ENCODE data around the gene OSBPL9. TPM values are rescaled to one million over a fixed set of nuclear protein-coding genes. Genes with fewer than 3 reads are reported as not detected.
"Not testable (repeated sequence)": the region's sequence is repeated elsewhere in the genome, so short reads cannot be mapped to it uniquely, and the experiment has no call there.

OSBPL9 gene
- total RNA-seq, 1 donor from 2014 or later: 48.7 TPM

DNA sequence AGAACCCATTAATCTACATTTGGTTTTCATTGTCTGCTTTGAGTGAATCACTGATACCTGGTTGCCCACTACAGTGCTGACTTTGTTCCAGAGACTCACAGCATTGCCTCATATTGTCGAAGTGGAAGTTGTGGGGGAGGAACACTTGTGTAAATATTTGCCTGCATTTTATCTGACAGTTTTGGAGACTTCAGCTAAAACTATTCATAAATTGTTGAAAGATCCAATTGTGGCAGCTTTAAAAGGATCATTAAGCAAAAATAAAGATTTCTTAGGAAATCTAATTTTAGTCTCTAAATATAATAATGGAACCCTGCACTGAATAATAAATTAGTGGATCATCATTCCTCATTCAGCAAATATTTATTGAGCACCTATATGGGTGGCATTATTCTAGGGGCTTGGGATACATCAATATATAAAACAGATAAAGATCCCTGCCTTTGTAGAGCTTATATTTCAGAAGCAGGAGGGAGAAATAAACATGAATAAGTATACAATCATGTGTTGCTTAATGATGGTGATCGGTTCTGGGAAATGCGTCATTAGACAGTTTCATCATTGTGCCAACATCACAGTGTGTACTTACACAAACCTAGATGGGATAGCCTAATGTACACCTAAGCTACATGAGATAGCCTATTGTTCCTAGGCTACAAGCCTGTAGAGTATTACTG lies 73.5 kb downstream of the OSBPL9 start:
- intact Hi-C loops (cut with DNase I): loop anchor here (5.0 kb wide), 1 partner anchor 37 kb away; no protein-coding TSS in a partner anchor
- DNase-seq (ENCODE audit: low spot score): no peak

DNA sequence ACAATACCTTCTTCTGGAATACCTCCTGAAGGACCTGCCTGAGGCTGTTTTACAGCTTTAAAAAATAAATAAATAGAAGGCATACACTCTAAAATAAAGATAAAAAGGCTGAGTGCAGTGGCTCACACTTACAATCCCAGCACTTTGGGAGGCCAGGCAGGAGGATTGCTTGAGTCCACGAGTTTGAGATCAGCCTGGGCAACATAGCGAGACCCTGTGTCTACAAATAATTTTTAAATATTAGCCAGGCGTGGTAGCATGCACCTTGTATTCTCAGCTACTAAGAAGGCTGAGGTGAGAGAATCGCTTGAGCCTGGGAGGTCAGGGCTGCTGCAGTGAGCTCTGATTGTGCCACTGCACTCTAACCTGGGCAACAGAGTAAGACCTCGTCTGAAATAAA lies 75.0 kb downstream of the OSBPL9 start:
- no peak for DNase-seq (ENCODE audit: low spot score)
- intact Hi-C loops (cut with DNase I): loop anchor here (5.0 kb wide), 1 partner anchor 35 kb away; no protein-coding TSS in a partner anchor

DNA sequence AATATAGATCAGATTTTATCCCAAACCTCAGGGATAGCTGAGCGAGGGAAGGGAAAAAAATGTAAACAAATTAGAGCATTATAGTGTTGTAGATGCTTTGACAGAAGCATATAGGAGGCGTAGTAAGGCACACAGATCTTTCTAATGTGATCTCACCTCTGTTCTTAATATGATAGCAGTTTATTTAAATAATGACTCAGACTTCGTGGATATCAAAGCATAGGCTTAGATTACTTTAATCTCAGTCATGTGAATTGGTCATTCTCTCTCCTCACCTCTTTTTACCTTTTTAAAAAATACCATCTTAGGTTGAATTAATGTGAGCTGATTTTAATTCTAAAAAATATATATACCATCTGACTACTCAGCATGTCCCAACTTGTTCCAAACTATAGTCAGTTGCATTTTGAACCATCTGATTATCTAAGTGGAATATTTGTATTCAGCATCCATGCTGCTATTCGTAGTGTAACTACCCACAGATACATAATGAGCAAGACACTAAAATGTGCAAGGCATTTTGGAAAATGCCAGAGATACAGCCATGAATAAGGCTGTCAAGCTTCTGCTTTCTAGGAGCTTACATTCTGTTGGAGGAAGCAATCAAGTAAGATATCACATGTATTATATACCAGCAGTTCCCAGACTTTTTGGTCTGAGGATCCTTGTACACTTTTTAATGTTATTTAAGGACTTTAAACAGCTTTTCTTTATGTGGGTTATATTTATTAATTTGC lies 76.7 kb downstream of the OSBPL9 start:
- intact Hi-C loops (cut with DNase I): loop anchor here (5.0 kb wide), 1 partner anchor 34 kb away; no protein-coding TSS in a partner anchor
- DNase-seq (ENCODE audit: low spot score): no peak

DNA sequence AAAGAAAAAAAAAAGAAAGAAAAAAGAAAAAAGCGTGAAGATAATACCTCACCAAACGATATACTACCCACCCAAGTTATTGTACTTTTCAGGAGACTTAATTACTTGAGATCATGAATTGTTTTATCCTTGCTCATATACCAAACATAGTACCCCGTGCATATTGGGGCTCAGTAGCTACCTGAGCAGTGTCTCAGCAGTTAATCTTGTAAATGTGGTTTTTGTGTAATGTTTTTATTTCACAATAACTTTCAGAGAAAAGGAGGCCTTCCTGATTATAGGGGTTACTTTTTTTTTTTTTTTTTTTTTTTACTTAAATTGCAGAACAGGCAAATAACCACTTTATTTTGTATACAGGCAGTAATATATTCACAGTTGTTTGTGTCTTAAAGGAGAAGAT lies 80.3 kb downstream of the OSBPL9 start:
- intact Hi-C loops (cut with DNase I): no loop called here
- DNase-seq (ENCODE audit: low spot score): no peak

DNA sequence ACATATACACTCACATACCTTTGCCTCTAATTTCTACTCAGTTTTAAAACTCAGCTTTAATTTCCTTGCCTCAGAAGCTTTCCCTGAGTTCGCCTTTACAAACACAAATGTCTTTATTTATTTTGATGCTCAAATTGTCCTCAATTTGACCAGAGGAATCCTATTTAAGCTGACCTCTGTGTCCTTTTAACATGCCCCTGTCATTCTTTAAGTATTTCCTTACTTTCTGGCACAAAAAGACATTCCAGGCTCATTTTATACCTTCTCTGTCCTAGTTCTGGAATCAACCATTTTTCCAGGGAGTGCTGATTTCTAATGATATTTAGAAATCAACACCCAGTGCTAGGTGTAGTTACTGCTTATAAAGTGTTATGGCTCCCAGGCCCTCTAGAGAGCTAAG lies 82.5 kb downstream of the OSBPL9 start:
- DNase-seq (ENCODE audit: low spot score): no peak
- intact Hi-C loops (cut with DNase I): no loop called here

DNA sequence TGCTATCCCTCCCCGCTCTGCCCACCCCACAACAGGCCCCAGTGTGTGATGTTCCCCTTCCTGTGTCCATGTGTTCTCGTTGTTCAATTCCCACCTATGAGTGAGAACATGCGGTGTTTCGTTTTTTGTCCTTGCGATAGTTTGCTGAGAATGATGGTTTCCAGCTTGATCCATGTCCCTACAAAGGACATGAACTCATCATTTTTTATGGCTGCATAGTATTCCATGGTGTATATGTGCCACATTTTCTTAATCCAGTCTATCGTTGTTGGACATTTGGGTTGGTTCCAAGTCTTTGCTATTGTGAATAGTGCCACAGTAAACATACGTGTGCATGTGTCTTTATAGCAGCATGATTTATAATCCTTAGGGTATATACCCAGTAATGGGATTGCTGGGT lies 84.9 kb downstream of the OSBPL9 start:
- DNase-seq (ENCODE audit: low spot score); intact Hi-C loops (cut with DNase I): not testable (repeated sequence)

DNA sequence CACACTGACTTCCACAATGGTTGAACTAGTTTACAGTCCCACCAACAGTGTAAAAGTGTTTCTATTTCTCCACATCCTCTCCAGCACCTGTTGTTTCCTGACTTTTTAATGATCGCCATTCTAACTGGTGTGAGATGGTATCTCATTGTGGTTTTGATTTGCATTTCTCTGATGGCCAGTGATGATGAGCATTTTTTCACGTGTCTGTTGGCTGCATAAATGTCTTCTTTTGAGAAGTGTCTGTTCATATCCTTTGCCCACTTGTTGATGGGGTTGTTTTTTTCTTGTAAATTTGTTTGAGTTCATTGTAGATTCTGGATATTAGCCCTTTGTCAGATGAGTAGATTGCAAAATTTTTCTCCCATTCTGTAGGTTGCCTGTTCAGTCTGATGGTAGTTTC lies 85.3 kb downstream of the OSBPL9 start:
- DNase-seq (ENCODE audit: low spot score); intact Hi-C loops (cut with DNase I): not testable (repeated sequence)

DNA sequence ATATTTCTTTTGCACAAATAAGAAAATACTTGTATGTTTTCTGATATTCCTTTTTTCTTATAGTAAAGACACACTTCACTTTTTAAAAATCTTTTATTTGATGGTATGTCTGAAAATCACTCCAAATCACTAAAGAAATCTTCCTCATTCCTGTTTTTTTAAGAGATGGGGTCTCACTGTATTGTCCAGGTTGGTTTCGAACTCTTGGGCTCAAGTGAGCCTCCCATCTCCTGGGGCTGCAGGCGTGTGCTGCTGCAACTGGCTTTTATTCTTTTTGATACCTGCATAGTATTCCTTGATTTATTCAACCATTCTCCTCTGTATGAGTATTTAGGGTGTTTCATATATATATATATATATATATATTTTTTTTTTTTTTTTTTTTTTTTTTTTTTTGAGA lies 88.1 kb downstream of the OSBPL9 start:
- no peak for DNase-seq (ENCODE audit: low spot score)

DNA sequence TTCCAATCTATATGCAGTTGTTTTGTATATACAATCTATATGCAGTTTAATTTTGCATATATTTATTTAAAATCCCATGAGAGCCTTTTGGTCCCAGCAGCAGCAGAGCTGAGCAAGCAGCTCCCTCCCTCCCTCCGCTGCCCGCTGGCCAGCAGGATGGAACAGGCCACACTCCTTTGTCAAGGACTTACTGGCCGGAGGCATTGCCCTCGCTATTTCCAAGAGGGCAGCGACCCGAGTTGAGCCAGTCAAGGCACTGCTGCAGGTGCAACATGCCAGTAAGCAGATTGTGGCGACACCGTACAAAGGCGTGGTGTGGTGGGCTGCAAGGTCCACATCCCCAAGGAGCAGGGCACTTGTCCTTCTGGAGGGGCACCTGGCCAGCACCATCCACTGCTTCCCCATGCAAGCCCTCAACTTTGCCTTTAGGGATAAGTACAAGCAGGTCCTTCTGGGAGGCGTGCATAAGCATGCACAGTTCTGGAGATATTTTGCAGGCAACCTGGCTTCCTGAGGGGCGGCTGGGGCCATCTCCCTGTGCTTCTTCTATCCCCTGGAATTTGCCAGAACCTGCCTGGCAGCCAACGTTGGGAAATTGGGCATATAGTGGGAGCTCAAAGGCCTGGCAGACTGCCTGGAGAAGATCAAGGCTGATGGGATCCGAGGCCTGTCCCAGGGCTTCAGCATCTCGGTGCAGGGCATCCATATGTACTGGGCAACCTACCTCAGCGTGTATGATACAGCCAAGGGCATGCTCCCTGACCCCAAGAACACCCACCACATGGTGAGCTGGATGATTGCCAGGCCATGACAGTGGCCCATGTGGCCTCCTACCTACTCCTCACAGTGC lies 92.2 kb downstream of the OSBPL9 start:
- no peak for DNase-seq (ENCODE audit: low spot score)
- intact Hi-C loops (cut with DNase I): no loop called here

More for the DNA sequence above, 88.1 kb downstream of the OSBPL9 start:
- intact Hi-C loops (cut with DNase I): no loop called here

DNA sequence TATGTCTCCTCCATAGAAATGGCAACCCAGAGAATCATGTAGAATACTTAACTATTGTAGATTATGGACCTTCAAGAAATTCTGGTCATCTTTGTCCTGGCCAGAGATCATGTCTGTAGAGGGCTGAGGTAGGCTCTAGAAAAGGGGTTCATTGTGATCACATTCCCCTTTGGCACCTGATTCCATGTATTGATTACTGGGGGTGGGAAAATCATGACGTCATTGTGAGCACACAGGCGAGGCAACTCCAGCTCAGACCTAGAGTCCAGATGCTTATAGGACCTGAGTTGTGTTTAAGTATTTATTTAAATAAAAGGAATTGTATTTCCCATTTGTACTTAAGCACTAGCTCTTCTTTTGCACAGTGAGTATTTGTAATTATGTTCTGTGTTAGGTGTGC lies 93.1 kb downstream of the OSBPL9 start:
- DNase-seq (ENCODE audit: low spot score): no peak
- intact Hi-C loops (cut with DNase I): no loop called here

DNA sequence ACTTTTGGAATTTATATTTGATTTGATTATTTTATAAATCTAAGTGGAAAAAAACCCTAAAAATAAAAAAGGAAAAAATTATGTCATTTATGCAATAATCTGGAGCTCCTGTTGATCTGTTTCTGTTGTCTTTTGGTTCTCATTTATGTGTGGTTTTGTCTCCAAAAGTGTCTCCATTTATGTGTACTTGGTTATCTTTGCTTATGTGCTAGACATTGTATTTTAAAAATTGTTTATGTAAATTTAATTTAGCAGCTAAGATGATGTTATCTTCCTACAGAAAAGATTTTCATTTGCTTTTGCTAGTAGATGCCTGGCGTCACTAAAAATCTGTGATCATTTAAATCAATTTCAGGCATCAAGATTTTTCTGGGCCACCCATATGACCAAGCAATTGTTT lies 95.7 kb downstream of the OSBPL9 start:
- no peak for DNase-seq (ENCODE audit: low spot score)
- intact Hi-C loops (cut with DNase I): no loop called here

DNA sequence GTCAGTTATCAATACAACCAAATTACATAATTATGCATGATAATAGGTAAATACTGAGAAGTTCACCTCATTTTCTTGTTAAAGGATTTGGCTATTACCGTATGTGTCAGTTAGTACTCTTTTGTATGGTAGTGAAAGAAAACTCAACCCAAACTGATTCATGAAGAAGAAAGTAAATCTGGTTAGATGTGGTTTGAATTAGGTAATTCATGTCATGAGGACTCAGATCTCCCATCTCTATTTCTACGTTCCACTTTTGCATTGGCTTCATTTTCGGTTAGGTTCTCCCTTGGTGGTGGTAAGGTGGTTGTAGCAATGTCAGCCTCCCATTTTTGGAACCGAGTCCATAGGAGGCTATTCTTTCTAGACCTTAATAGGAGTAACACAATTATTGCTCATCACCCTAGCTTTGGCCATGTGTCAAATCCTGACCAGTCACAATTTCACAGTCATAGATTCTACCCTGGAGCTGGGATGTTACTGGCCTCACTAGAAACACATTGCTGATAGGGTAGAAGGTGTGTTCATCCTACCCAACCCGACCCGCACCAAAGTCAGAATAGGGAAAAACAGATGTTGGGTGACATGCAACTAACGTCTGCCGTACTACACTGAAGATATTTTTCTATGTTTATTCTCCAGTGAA lies 97.6 kb downstream of the OSBPL9 start:
- intact Hi-C loops (cut with DNase I): no loop called here
- DNase-seq (ENCODE audit: low spot score): no peak

DNA sequence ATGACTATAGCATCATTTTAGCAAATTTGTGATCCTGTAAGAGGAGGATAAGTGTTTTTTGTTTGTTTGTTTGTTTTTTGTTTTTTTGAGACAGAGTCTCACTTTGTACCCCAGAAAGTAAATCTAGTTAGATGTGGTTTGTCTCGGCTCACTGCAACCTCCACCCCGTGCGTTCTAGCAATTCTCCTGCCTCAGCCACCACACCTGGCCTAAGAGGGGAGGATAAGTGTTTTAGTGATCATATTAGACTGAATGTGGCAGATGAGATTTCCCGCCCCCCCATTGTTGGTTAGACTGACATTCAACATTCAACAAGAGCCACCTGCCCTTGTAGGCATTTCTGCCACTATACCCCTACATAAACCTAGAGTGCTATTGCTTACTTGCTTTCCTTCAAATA lies 98.5 kb downstream of the OSBPL9 start:
- intact Hi-C loops (cut with DNase I): no loop called here
- no peak for DNase-seq (ENCODE audit: low spot score)

DNA sequence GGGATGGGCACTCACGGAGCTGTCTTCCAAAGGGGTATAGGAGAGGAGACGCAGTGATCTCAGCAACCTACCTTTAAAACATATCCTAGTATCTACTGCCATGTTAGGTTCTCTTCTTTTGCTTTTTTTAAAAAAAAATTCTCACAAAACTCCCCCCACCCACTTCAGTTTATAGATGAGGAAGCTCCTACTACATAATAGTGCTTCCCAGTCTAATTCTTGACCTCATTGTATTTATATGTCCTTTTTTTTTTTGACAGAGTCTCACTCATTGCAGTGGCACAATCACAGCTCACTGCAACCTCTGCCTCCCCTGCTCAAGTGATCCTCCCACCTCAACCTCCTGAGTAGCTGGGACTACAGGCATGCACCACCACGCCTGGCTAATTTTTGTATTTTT lies 99.9 kb downstream of the OSBPL9 start:
- DNase-seq (ENCODE audit: low spot score): no peak
- intact Hi-C loops (cut with DNase I): no loop called here

DNA sequence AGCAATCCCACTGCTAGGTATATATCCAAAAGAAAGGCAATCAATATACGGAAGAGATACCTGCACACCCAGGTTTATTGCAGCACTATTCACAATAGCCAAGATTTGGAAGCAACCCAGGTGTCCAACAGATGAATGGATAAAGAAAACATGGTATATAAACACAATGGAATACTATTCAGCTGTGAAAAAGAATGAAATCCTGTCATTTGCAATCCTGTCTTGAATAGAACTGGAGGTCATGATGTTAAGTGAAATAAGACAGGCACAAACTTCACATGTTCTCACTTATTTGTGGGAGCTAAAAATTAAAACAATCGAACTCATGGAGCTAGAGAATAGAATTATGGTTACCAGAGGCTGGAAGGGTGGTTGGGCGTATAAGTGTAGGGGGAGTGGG lies 101.0 kb downstream of the OSBPL9 start:
- intact Hi-C loops (cut with DNase I): no loop called here
- DNase-seq (ENCODE audit: low spot score): no peak

DNA sequence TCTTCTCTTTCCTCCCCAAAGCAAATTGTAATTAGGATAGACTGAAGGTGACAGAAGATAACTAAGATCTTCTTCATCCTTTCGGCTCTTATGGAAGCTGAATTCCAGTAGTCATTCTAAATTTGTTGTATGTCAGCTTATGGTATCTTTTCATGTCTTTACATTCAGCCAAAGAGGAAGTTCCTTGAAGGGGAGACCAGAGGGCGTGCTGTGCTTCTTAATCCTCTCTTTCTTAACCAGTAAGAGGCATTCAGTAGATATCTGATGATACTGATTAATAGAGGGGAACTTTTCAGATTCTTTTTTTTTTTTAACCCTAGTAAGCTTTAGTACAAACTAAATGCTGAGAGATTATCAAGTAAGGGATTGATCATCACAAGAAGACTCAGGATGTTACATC lies 102.3 kb downstream of the OSBPL9 start:
- no peak for DNase-seq (ENCODE audit: low spot score)
- intact Hi-C loops (cut with DNase I): no loop called here

DNA sequence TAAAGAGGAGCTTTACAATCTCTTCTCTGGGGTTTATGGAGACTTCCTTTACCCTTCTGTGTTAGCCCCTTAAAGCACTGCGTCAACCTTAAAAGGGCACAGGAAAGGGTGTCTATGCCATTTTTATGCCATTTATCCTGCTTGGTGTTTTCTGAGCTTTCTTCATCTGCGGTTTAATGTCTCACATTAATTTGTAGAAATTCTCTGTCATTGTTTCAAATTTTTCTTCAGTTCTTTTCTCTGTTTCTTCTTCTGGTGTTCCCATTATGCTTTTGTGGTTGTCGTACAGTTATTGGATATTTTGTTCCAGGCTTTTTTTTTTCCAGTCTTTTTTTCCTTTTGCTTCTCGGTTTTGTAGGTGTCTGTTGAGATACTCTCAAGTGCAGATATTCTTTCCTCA lies 107.9 kb downstream of the OSBPL9 start:
- intact Hi-C loops (cut with DNase I): loop anchor here (5.0 kb wide), 2 partner anchors 32 to 43 kb away; no protein-coding TSS in a partner anchor
- DNase-seq (ENCODE audit: low spot score): no peak

DNA sequence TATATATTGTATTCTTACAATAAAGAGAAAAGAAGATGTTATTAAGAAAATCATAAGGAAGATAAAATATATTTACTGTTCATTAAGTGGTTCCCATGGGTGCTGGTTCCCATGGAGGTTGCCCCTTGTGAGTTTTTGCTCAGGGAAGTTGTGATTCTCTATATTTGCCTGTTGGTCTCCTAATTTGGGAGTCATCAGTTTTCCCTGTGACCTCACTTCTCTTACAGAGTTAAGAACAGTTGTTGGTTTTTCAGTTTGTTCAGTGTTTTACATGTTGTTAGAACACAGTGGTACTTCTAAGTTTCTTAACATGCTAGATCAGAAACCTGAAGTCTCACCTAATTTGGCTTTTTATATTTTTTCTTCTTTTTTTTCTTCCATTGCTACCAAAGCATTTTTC lies 109.2 kb downstream of the OSBPL9 start:
- DNase-seq (ENCODE audit: low spot score): no peak
- intact Hi-C loops (cut with DNase I): loop anchor here (5.0 kb wide), 2 partner anchors 34 to 41 kb away; no protein-coding TSS in a partner anchor

DNA sequence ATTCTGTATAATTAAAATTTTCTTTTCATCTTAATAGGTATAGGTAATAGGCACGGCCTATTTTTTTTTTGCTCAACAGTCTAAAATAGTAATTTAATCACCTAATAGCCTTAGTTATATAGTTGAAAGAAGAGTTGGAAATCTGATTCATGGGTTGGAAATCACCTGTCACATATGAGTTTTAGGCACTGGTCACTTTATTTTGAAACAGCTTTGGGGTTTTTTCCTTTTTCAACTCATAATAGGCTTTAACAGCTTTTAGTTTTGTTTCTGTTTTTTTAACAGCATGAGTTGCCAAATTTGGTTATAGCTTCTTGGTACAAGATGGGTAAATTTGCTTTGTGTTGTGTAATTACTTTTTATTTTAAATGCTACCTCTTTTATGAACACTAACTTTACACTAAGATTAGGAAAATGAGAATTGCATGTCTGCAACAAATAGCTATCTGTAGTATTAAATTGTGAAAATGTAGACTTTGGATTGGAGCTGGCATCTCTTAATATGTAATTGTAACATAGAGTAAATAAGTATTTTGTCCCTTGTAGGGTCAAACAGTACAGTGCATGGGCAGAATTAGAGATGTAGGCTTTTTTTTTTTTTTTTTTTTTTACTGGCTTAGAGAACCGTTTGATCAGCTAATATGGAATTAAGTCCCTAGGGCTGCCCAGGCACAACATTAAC lies 109.8 kb downstream of the OSBPL9 start:
- DNase-seq (ENCODE audit: low spot score): no peak
- intact Hi-C loops (cut with DNase I): loop anchor here (5.0 kb wide), 2 partner anchors 34 to 41 kb away; no protein-coding TSS in a partner anchor

Measured in cardiac septum (tissue), 1 donor.